Measurements from ENCODE around the gene MIDN. TPM values are rescaled to one million over a fixed set of nuclear protein-coding genes. Genes with fewer than 3 reads are reported as not detected.

Gene MIDN
- total RNA-seq, 1 experiment from 2014 or later, result 118 TPM

DNA sequence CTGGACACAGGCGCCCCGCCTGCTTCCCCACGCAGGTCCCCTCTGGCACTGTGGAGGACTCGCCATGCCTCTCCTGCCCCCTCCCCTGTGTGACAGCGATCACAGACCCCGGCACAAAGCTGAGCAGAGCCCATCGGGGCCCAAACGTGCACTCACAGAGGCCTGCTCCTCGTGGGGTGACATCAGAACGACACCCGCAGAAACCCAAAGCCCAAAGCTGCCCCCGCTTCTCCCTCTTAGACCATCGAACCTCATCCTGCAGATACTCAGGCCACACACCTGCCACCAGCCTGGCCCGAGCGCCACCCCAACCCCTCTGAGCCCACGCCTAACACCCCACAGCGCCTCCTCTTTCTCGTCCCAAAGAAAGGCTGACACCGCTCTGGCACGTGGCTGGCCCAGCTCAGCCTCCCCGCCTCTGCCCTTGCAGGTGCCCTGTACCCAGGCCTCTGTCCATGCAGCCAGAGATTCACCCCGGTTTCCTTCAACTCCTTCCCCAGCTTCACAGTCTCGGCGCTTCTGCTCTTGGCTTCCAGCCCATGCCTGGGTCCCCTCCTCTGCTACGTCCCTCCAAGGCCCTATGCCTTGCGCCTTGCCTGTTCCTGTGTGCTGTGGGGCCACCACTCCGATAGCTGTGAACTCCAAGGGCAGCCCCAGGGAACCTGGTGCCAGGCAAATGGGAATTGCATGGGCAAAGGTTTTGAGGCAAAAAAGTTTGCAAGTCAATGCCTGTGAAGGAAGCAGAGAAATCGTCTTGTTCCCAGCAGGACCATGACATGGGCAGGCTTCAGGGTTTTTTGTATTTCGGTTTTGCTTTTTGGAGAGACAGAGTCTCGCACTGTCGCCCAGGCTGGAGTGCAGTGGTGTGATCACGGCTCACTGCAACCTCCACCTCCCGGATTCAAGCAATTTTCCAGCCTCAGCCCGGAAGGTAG is 9.7 kb upstream of the MIDN start:
- no TSS peak for BruUV-seq (replicated peaks)
- Histone ChIP-seq H3K9me3 (ENCODE audit: control insufficient read depth, insufficient read depth, low read depth, low read length) (no peaks in the 10 kb centered on the region), H3K36me3 (ENCODE audit: control insufficient read depth, insufficient read depth, low read length) (no peaks in the 10 kb centered on the region; the same call in 1 of the 2 replicates), H3K4me1 (ENCODE audit: control insufficient read depth, insufficient read depth, low read length) (peaks cover 22% of the 10 kb centered on the region), H3K27me3 (ENCODE audit: control insufficient read depth, insufficient read depth, low read length) (no peaks in the 10 kb centered on the region), H3K27ac (ENCODE audit: low read length) (peak overlapping the region; percentile 26; the same call in 1 of the 2 replicates), H3K4me3 (ENCODE audit: low read depth in 2 of 2, low read length in 2 of 2) (peak overlapping the region; percentile 29 to 63; a peak in 3 of 4 replicates)
- DNase-seq (ENCODE audit: low read depth, low spot score) (no peak), ATAC-seq (no peak)
- TF ChIP-seq, protein P1, sequence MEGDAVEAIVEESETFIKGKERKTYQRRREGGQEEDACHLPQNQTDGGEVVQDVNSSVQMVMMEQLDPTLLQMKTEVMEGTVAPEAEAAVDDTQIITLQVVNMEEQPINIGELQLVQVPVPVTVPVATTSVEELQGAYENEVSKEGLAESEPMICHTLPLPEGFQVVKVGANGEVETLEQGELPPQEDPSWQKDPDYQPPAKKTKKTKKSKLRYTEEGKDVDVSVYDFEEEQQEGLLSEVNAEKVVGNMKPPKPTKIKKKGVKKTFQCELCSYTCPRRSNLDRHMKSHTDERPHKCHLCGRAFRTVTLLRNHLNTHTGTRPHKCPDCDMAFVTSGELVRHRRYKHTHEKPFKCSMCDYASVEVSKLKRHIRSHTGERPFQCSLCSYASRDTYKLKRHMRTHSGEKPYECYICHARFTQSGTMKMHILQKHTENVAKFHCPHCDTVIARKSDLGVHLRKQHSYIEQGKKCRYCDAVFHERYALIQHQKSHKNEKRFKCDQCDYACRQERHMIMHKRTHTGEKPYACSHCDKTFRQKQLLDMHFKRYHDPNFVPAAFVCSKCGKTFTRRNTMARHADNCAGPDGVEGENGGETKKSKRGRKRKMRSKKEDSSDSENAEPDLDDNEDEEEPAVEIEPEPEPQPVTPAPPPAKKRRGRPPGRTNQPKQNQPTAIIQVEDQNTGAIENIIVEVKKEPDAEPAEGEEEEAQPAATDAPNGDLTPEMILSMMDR (IDR thresholded peaks at IDR 0.05), result no peak
- TF ChIP-seq, protein P2, sequence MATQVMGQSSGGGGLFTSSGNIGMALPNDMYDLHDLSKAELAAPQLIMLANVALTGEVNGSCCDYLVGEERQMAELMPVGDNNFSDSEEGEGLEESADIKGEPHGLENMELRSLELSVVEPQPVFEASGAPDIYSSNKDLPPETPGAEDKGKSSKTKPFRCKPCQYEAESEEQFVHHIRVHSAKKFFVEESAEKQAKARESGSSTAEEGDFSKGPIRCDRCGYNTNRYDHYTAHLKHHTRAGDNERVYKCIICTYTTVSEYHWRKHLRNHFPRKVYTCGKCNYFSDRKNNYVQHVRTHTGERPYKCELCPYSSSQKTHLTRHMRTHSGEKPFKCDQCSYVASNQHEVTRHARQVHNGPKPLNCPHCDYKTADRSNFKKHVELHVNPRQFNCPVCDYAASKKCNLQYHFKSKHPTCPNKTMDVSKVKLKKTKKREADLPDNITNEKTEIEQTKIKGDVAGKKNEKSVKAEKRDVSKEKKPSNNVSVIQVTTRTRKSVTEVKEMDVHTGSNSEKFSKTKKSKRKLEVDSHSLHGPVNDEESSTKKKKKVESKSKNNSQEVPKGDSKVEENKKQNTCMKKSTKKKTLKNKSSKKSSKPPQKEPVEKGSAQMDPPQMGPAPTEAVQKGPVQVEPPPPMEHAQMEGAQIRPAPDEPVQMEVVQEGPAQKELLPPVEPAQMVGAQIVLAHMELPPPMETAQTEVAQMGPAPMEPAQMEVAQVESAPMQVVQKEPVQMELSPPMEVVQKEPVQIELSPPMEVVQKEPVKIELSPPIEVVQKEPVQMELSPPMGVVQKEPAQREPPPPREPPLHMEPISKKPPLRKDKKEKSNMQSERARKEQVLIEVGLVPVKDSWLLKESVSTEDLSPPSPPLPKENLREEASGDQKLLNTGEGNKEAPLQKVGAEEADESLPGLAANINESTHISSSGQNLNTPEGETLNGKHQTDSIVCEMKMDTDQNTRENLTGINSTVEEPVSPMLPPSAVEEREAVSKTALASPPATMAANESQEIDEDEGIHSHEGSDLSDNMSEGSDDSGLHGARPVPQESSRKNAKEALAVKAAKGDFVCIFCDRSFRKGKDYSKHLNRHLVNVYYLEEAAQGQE (IDR thresholded peaks at IDR 0.05; ENCODE audit: insufficient read depth in 1 of 2, low read depth in 2 of 2, low read length in 1 of 2), result no peak
- TF ChIP-seq SIN3A (IDR thresholded peaks at IDR 0.05; ENCODE audit: borderline replicate concordance, insufficient read depth, low read depth, low read length) (no peak), POLR2AphosphoS5 (IDR thresholded peaks at IDR 0.05; ENCODE audit: low read depth, low read length) (no peak), TCF7L2 (IDR thresholded peaks at IDR 0.05; ENCODE audit: low read depth, low read length) (no peak)
- intact Hi-C loops (cut with micrococcal nuclease; ENCODE audit: unreplicated experiment), result no loop called here
- ChIA-PET CTCF (no interaction called here), POLR2A (no interaction called here)
- in situ Hi-C loops (cut with HindIII; ENCODE audit: low pct_unique_long_range_greater_than_20kb, low sequenced_read_pairs), result no loop called here

DNA sequence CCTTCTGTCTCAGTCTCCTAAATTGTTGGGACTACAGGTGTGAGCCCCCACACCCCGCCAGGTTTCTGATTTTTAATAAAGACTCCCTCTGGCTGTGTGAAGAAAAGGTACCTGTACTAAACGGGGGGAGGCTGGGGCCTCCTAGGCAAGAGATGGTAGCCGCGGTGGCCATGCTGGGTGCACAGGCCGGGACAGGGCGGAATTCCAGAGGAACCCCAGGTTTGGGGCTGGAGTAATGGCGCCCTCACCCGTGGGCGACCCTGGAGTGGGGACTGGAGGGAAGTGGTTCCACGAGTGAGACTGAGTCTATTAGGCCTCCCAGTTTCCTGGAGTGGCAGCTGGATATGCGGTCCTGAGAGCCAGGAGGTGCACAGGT is 9.0 kb upstream of the MIDN start:
- Histone ChIP-seq H3K27me3 (ENCODE audit: control insufficient read depth, insufficient read depth, low read length) (no peaks in the 10 kb centered on the region), H3K4me1 (ENCODE audit: control insufficient read depth, insufficient read depth, low read length) (peaks cover 26% of the 10 kb centered on the region), H3K4me3 (ENCODE audit: low read depth in 2 of 2, low read length in 2 of 2) (peak overlapping the region; percentile 27 to 48; a peak in 3 of 4 replicates), H3K36me3 (ENCODE audit: control insufficient read depth, insufficient read depth, low read length) (no peaks in the 10 kb centered on the region; the same call in 1 of the 2 replicates), H3K27ac (ENCODE audit: low read length) (0 out of 2 replicates have a peak overlapping the region, but pooled peaks have one; percentile 65), H3K9me3 (ENCODE audit: control insufficient read depth, insufficient read depth, low read depth, low read length) (no peaks in the 10 kb centered on the region)
- in situ Hi-C loops (cut with HindIII; ENCODE audit: low pct_unique_long_range_greater_than_20kb, low sequenced_read_pairs), result no loop called here
- ChIA-PET POLR2A (no interaction called here), CTCF (no interaction called here)
- intact Hi-C loops (cut with micrococcal nuclease; ENCODE audit: unreplicated experiment), result no loop called here
- no peak for DNase-seq (ENCODE audit: low read depth, low spot score)
- no TSS peak for BruUV-seq (replicated peaks)
- ATAC-seq, result no peak
- TF ChIP-seq POLR2AphosphoS5 (IDR thresholded peaks at IDR 0.05; ENCODE audit: low read depth, low read length), result no peak
- no peak for TF ChIP-seq SIN3A (IDR thresholded peaks at IDR 0.05; ENCODE audit: borderline replicate concordance, insufficient read depth, low read depth, low read length)
- TF ChIP-seq, protein P1 (IDR thresholded peaks at IDR 0.05), result no peak
- TF ChIP-seq, protein P2 (IDR thresholded peaks at IDR 0.05; ENCODE audit: insufficient read depth in 1 of 2, low read depth in 2 of 2, low read length in 1 of 2), result no peak
- TF ChIP-seq TCF7L2 (IDR thresholded peaks at IDR 0.05; ENCODE audit: low read depth, low read length), result no peak

All from Panc1 (cell line).